GM18502 (cell line): ENCODE results near the gene SIGLEC1.

Source experiments
- ATAC-seq: cut with Tn5 transposase; IDR thresholded peaks from one replicate; pipeline ENCODE4 v1.9.1; 2021; ENCODE audit warnings: mild to moderate bottlenecking; ENCODE audit not compliant: unreplicated experiment, poor library complexity

The SIGLEC1 gene

GRCh38 chr20:3712279-3712873 is at the start of gene SIGLEC1:
Gene SIGLEC1, minus strand, starts transcription at chr20:3712600. Its CDS starts 5,472 bp downstream, at chr20:3707128.
- ATAC-seq = no peak

GRCh38 chr20:3760655-3761348 is 48.4 kb upstream of the SIGLEC1 start:
- no peak for ATAC-seq

- no peak for ATAC-seq
Measured at GRCh38 chr20:3759884-3760283, 47.5 kb upstream of the SIGLEC1 start.

GRCh38 chr20:3759316-3759823 is 47.0 kb upstream of the SIGLEC1 start:
- no peak for ATAC-seq

- no peak for ATAC-seq
Measured at GRCh38 chr20:3758566-3758965, 46.2 kb upstream of the SIGLEC1 start.

GRCh38 chr20:3757268-3757667 is 44.9 kb upstream of the SIGLEC1 start:
- no peak for ATAC-seq

GRCh38 chr20:3755814-3756480 is 43.5 kb upstream of the SIGLEC1 start:
- no peak for ATAC-seq

- ATAC-seq = no peak
Measured at GRCh38 chr20:3755269-3755668, 42.9 kb upstream of the SIGLEC1 start.

GRCh38 chr20:3754276-3754630 is 41.9 kb upstream of the SIGLEC1 start:
- no peak for ATAC-seq

- no peak for ATAC-seq
Measured at GRCh38 chr20:3753501-3754275, 41.3 kb upstream of the SIGLEC1 start.

- ATAC-seq = no peak
Measured at GRCh38 chr20:3753098-3753497, 40.7 kb upstream of the SIGLEC1 start.

- no peak for ATAC-seq
Measured at GRCh38 chr20:3752386-3752759, 40.0 kb upstream of the SIGLEC1 start.

- ATAC-seq = no peak
Measured at GRCh38 chr20:3751675-3752385, 39.4 kb upstream of the SIGLEC1 start.

GRCh38 chr20:3751305-3751674 is 38.9 kb upstream of the SIGLEC1 start:
- ATAC-seq = no peak

GRCh38 chr20:3749689-3750531 is 37.5 kb upstream of the SIGLEC1 start:
- ATAC-seq = no peak

GRCh38 chr20:3749087-3749688 is 36.8 kb upstream of the SIGLEC1 start:
- no peak for ATAC-seq

GRCh38 chr20:3748073-3748472 is 35.7 kb upstream of the SIGLEC1 start:
- ATAC-seq = no peak

GRCh38 chr20:3747471-3747870 is 35.1 kb upstream of the SIGLEC1 start:
- no peak for ATAC-seq

GRCh38 chr20:3745686-3746173 is 33.3 kb upstream of the SIGLEC1 start:
- no peak for ATAC-seq
